SK-N-SH treated with all-trans-retinoic acid at 6 μM for 48 hours (cell line): ENCODE results near the gene SH2D3A.

Experiments used
- ATAC-seq: fragments of 200-7000 bp; cut with Tn5 transposase; 3 replicates; pipeline ENCODE4 v1.9.1; 2020; ENCODE audit warnings: mild to moderate bottlenecking, moderate library complexity
- BACH2 ChIP-seq: fragments of 250-450 bp; sonication (Bioruptor Pico); IDR thresholded peaks from 2 replicates; pipeline ENCODE4 v1.9.0; 2021; ENCODE audit warnings: mild to moderate bottlenecking, borderline replicate concordance
- CSDC2 ChIP-seq: fragments of 250-450 bp; sonication (Bioruptor Pico); IDR thresholded peaks from 2 replicates; pipeline ENCODE4 v1.5.0; 2020; ENCODE audit warnings: mild to moderate bottlenecking, moderate library complexity
- CSRNP3 ChIP-seq: fragments of 250-450 bp; sonication (Bioruptor Pico); IDR thresholded peaks from 2 replicates; pipeline ENCODE4 v1.5.1; 2021; ENCODE audit warnings: mild to moderate bottlenecking, moderate library complexity
- ESRRG ChIP-seq: fragments of 250-450 bp; sonication (Bioruptor Pico); IDR thresholded peaks from 2 replicates; pipeline ENCODE4 v1.6.1; 2021; ENCODE audit warnings: mild to moderate bottlenecking
- GLIS3 ChIP-seq: fragments of 250-450 bp; sonication (Bioruptor Pico); IDR thresholded peaks from 2 replicates; pipeline ENCODE4 v1.5.0; 2020; ENCODE audit warnings: mild to moderate bottlenecking, moderate library complexity
- OSR1 ChIP-seq: fragments of 250-450 bp; sonication (Bioruptor Pico); IDR thresholded peaks from 2 replicates; pipeline ENCODE4 v1.8.0; 2022; ENCODE audit warnings: moderate library complexity, mild to moderate bottlenecking, inconsistent platforms
- PATZ1 ChIP-seq: fragments of 250-450 bp; sonication (Bioruptor Pico); IDR thresholded peaks from 2 replicates; pipeline ENCODE4 v1.8.0; 2020; ENCODE audit warnings: mild to moderate bottlenecking, moderate library complexity, borderline replicate concordance
- RARB ChIP-seq: fragments of 250-450 bp; sonication (Bioruptor Pico); IDR thresholded peaks from 2 replicates; pipeline ENCODE4 v1.8.0; 2021; ENCODE audit warnings: mild to moderate bottlenecking, moderate library complexity
- SNAI2 ChIP-seq: fragments of 250-450 bp; sonication (Bioruptor Pico); IDR thresholded peaks from 2 replicates; pipeline ENCODE4 v1.5.0; 2020; ENCODE audit warnings: mild to moderate bottlenecking, moderate library complexity
- TCF4 ChIP-seq: fragments of 250-450 bp; sonication (Bioruptor Pico); IDR thresholded peaks from 2 replicates; pipeline ENCODE4 v1.8.0; 2021; ENCODE audit warnings: mild to moderate bottlenecking, moderate library complexity, borderline replicate concordance
- TOX ChIP-seq: fragments of 250-450 bp; sonication (Bioruptor Pico); IDR thresholded peaks from 2 replicates; pipeline ENCODE4 v1.8.0; 2021; ENCODE audit warnings: mild to moderate bottlenecking, moderate library complexity, borderline replicate concordance
- TSHZ2 ChIP-seq: fragments of 250-450 bp; sonication (Bioruptor Pico); IDR thresholded peaks from 2 replicates; pipeline ENCODE4 v1.5.0; 2020; ENCODE audit warnings: mild to moderate bottlenecking, moderate library complexity
- ZFP3 ChIP-seq: fragments of 250-450 bp; sonication (Bioruptor Pico); IDR thresholded peaks from 2 replicates; pipeline ENCODE4 v1.5.0; 2020; ENCODE audit warnings: mild to moderate bottlenecking, moderate library complexity
- ZNF565 ChIP-seq: fragments of 450-650 bp; formaldehyde crosslinking; conservative IDR thresholded peaks from 2 replicates; pipeline ENCODE4 v1.5.0; 2020; ENCODE audit warnings: low read depth, mild to moderate bottlenecking, moderate library complexity
- ZNF70 ChIP-seq: fragments of 450-650 bp; formaldehyde crosslinking; IDR thresholded peaks from 2 replicates; pipeline ENCODE4 v1.5.0; 2020; ENCODE audit warnings: mild to moderate bottlenecking, moderate library complexity
- ZNF8 ChIP-seq: fragments of 450-650 bp; formaldehyde crosslinking; IDR thresholded peaks from 2 replicates; pipeline ENCODE4 v1.5.0; 2020; ENCODE audit warnings: mild to moderate bottlenecking, moderate library complexity
- TF ChIP-seq, protein P1 (sequence below): fragments of 250-450 bp; sonication (Bioruptor Pico); IDR thresholded peaks from 2 replicates; pipeline ENCODE4 v1.8.0; 2021; ENCODE audit warnings: low read depth, mild to moderate bottlenecking, moderate library complexity, borderline replicate concordance

Gene SH2D3A

GRCh38 chr19:6719540-6719861, 47.7 kb downstream of the SH2D3A start:
- TF ChIP-seq CSRNP3 (CRISPR knock-in tag): no peak
- TF ChIP-seq PATZ1 (CRISPR knock-in tag): no peak
- no peak for TF ChIP-seq OSR1
- TF ChIP-seq BACH2 (CRISPR knock-in tag): no peak
- TF ChIP-seq TSHZ2 (CRISPR knock-in tag): no peak
- TF ChIP-seq GLIS3 (CRISPR knock-in tag): no peak
- TF ChIP-seq ZNF565 (CRISPR knock-in tag): no peak
- ATAC-seq: no peak

DNA sequence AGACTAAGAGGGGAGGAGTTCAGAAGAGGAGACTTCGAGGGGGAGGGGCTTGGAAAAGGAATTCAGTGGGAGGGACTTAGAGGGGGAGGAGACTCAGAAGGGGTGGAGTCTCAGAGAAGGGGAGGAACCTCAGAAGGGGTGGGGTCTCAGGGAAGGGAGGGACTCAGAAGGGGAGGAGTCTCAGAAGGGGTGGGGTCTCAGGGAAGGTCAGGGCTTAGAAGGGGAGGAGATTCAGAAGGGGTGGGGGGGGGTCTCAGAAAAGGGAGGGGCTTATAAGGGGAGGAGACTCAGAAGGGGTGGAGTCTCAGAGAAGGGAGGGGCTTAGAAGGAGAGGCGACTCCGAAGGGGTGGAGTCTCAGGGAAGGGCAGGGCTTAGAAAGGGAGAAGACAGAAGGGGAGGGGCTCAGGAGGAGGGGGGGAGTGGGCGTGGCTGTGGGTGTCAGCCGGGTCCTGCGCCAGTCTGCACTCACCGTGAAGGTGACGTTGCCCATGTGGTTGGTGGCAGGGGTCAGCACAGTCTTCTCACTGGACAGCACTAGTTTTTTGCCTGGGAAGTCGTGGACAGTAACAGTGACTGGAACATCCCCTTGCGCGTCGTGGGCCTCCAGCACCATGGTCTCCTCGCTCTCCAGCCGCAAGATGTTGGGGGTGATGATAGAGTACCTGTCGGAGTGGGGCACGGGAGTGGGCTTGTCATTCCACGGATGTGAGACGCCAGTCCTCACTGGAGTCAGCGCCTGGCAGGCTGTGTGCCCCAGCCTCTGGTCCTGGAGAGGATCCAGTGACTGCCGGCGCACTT, 48.3 kb downstream of the SH2D3A start:
- TF ChIP-seq RARB (CRISPR knock-in tag): no peak
- no peak for TF ChIP-seq ZFP3 (CRISPR knock-in tag)
- TF ChIP-seq TSHZ2 (CRISPR knock-in tag): no peak
- ATAC-seq: peak; percentile 52

GRCh38 chr19:6718111-6718740, 49.0 kb downstream of the SH2D3A start:
- ATAC-seq: no peak
- TF ChIP-seq SNAI2 (CRISPR knock-in tag) (no peak), ZNF565 (CRISPR knock-in tag) (no peak), TCF4 (CRISPR knock-in tag) (no peak), ZNF70 (CRISPR knock-in tag) (no peak), CSRNP3 (CRISPR knock-in tag) (no peak), RARB (CRISPR knock-in tag) (no peak), CSDC2 (CRISPR knock-in tag) (no peak), PATZ1 (CRISPR knock-in tag) (no peak), ESRRG (CRISPR knock-in tag) (no peak), TOX (CRISPR knock-in tag) (no peak), ZNF8 (no peak), TSHZ2 (CRISPR knock-in tag) (no peak), OSR1 (no peak), BACH2 (CRISPR knock-in tag) (no peak), ZFP3 (CRISPR knock-in tag) (no peak)
- TF ChIP-seq, protein P1, sequence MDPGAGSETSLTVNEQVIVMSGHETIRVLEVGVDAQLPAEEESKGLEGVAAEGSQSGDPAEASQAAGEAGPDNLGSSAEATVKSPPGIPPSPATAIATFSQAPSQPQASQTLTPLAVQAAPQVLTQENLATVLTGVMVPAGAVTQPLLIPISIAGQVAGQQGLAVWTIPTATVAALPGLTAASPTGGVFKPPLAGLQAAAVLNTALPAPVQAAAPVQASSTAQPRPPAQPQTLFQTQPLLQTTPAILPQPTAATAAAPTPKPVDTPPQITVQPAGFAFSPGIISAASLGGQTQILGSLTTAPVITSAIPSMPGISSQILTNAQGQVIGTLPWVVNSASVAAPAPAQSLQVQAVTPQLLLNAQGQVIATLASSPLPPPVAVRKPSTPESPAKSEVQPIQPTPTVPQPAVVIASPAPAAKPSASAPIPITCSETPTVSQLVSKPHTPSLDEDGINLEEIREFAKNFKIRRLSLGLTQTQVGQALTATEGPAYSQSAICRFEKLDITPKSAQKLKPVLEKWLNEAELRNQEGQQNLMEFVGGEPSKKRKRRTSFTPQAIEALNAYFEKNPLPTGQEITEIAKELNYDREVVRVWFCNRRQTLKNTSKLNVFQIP (CRISPR knock-in tag): no peak
